Measurements from ENCODE around the gene COMMD6.

DNA sequence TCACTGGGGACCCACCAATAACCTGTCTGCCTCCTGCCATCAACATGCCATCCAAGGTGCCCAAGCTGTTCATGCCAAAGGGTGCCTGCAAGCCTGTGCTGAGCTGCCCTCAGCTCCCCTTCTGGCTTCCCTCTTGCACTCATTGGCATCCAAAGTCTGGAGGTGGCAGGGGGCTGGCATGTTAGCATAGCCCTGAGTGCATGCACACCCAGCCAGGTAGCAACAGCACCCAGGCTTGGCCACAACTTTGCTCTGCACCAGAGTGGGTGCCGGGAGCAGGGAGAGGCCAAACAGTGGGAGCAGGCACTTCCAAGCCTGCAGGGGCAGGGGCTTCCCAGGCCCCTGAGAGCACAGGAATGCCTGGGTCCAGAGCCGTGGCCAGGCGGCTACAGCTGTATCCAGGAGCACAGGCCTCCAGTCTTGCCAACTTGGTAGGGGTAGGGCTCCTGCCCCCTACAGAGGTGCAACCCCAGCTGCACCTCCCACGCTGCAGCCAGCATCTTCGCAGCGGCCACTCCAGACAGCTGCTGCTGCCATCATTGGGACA, 29.6 kb downstream of the COMMD6 start:
- TF ChIP-seq, protein P1, sequence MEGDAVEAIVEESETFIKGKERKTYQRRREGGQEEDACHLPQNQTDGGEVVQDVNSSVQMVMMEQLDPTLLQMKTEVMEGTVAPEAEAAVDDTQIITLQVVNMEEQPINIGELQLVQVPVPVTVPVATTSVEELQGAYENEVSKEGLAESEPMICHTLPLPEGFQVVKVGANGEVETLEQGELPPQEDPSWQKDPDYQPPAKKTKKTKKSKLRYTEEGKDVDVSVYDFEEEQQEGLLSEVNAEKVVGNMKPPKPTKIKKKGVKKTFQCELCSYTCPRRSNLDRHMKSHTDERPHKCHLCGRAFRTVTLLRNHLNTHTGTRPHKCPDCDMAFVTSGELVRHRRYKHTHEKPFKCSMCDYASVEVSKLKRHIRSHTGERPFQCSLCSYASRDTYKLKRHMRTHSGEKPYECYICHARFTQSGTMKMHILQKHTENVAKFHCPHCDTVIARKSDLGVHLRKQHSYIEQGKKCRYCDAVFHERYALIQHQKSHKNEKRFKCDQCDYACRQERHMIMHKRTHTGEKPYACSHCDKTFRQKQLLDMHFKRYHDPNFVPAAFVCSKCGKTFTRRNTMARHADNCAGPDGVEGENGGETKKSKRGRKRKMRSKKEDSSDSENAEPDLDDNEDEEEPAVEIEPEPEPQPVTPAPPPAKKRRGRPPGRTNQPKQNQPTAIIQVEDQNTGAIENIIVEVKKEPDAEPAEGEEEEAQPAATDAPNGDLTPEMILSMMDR (IDR thresholded peaks at IDR 0.05 in 2 of 3, conservative IDR thresholded peaks at IDR 0.05 in 1 of 3; ENCODE audit: insufficient read depth in 2 of 3, low read depth in 1 of 3, low read length in 3 of 3) = no peak
- TF ChIP-seq POLR2A (conservative IDR thresholded peaks at IDR 0.05) (no peak), SREBF1 (IDR thresholded peaks at IDR 0.05; ENCODE audit: borderline replicate concordance, low read depth, low read length) (no peak), KLF13 (tag; IDR thresholded peaks at IDR 0.05; ENCODE audit: borderline replicate concordance, low read depth) (no peak), POLR2AphosphoS5 (IDR thresholded peaks at IDR 0.05; ENCODE audit: control insufficient read depth, insufficient read depth, low read depth, low read length) (no peak)
- TF ChIP-seq, protein P2, sequence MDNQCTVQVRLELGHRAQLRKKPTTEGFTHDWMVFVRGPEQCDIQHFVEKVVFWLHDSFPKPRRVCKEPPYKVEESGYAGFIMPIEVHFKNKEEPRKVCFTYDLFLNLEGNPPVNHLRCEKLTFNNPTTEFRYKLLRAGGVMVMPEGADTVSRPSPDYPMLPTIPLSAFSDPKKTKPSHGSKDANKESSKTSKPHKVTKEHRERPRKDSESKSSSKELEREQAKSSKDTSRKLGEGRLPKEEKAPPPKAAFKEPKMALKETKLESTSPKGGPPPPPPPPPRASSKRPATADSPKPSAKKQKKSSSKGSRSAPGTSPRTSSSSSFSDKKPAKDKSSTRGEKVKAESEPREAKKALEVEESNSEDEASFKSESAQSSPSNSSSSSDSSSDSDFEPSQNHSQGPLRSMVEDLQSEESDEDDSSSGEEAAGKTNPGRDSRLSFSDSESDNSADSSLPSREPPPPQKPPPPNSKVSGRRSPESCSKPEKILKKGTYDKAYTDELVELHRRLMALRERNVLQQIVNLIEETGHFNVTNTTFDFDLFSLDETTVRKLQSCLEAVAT (IDR thresholded peaks at IDR 0.05) = no peak
- TF ChIP-seq, protein P3, sequence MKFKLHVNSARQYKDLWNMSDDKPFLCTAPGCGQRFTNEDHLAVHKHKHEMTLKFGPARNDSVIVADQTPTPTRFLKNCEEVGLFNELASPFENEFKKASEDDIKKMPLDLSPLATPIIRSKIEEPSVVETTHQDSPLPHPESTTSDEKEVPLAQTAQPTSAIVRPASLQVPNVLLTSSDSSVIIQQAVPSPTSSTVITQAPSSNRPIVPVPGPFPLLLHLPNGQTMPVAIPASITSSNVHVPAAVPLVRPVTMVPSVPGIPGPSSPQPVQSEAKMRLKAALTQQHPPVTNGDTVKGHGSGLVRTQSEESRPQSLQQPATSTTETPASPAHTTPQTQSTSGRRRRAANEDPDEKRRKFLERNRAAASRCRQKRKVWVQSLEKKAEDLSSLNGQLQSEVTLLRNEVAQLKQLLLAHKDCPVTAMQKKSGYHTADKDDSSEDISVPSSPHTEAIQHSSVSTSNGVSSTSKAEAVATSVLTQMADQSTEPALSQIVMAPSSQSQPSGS (CRISPR knock-in tag; IDR thresholded peaks at IDR 0.05) = no peak

All from K562 (cell line).